MM.1S (cell line): ENCODE measurements around the gene CAB39.

Experiments
- EZH2 ChIP-seq: fragments of 300-600 bp; sonication (generic); optimal IDR thresholded peaks from 2 replicates; pipeline ENCODE3; 2017; ENCODE audit warnings: low read depth, mild to moderate bottlenecking, antibody characterized with exemption, low read length, mixed read lengths
- EZH2phosphoT487 ChIP-seq: fragments of 300-600 bp; sonication (generic); IDR thresholded peaks from 2 replicates; pipeline ENCODE4 v1.6.1; 2018; ENCODE audit warnings: antibody characterized with exemption, low read length
- TF ChIP-seq, protein P1 (sequence below): fragments of 300-600 bp; sonication (generic); IDR thresholded peaks from 2 replicates; pipeline ENCODE4 v1.5.1; 2016; ENCODE audit warnings: antibody characterized with exemption, low read length, mixed read lengths

DNA sequence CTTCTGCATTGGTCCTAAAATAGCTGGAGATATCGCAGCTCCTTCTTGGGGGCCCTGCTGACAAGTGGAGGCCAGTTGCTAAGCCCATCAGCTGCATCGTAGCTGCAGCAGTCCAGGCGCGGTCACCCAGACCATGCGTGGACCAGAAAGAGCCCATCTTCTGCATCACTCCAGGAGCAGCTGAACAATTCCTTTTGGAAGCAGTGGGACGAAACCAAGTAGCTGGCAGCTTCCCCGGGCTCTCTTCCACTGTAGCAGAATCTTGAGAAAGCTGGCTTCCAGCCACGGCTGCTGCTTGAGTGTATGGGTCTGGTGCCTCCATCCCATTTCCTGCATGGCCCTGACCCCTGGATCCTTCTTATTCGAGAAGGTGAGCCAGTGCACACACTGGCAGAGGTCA is 22.2 kb upstream of the CAB39 start:
- TF ChIP-seq EZH2: no peak
- TF ChIP-seq, protein P1, sequence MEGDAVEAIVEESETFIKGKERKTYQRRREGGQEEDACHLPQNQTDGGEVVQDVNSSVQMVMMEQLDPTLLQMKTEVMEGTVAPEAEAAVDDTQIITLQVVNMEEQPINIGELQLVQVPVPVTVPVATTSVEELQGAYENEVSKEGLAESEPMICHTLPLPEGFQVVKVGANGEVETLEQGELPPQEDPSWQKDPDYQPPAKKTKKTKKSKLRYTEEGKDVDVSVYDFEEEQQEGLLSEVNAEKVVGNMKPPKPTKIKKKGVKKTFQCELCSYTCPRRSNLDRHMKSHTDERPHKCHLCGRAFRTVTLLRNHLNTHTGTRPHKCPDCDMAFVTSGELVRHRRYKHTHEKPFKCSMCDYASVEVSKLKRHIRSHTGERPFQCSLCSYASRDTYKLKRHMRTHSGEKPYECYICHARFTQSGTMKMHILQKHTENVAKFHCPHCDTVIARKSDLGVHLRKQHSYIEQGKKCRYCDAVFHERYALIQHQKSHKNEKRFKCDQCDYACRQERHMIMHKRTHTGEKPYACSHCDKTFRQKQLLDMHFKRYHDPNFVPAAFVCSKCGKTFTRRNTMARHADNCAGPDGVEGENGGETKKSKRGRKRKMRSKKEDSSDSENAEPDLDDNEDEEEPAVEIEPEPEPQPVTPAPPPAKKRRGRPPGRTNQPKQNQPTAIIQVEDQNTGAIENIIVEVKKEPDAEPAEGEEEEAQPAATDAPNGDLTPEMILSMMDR: no peak
- TF ChIP-seq EZH2phosphoT487: no peak
